Astrocyte (in vitro differentiated cells and primary cell): Measurements from ENCODE around the gene MFAP3L. TPM values are rescaled to one million over a fixed set of nuclear protein-coding genes. Genes with fewer than 3 reads are reported as not detected.

Source experiments
- DNase-seq: peaks from one replicate; pipeline ENCODE4 v3.0.0-alpha.2; 2010; ENCODE audit warnings: low read depth
- FAIRE-seq: peaks from 2 replicates; lab custom pipeline; 2011; peaks lifted over from hg19 to GRCh38; lab: Jason Lieb, UNC
- H2AFZ ChIP-seq: 2 replicates; pipeline ENCODE4 v1.6.0; 2012; ENCODE audit warnings: low read depth, low read length, inconsistent platforms
- H3K27ac ChIP-seq: 2 replicates; pipeline ENCODE4 v1.5.1; 2011; ENCODE audit warnings: low read depth, low read length, inconsistent platforms
- H3K27me3 ChIP-seq: 2 replicates; pipeline ENCODE4 v1.6.0; 2011; ENCODE audit warnings: low read length, inconsistent platforms; ENCODE audit not compliant: insufficient read depth
- H3K36me3 ChIP-seq: 2 replicates; pipeline ENCODE4 v1.5.1; 2011; ENCODE audit warnings: low read length, inconsistent platforms; ENCODE audit not compliant: insufficient read depth
- H3K4me1 ChIP-seq: 2 replicates; pipeline ENCODE4 v1.5.1; 2011; ENCODE audit warnings: low read length, inconsistent platforms; ENCODE audit not compliant: insufficient read depth
- H3K4me2 ChIP-seq: 2 replicates; pipeline ENCODE4 v1.6.0; 2012; ENCODE audit warnings: low read length, inconsistent platforms
- H3K4me3 ChIP-seq: 2 replicates; pipeline ENCODE4 v1.5.1; 2011; ENCODE audit warnings: low read depth, mild to moderate bottlenecking, low read length, inconsistent platforms; ENCODE audit not compliant: insufficient read depth
- H3K79me2 ChIP-seq: 2 replicates; pipeline ENCODE4 v1.6.0; 2012; ENCODE audit warnings: mild to moderate bottlenecking, low read length, inconsistent platforms; ENCODE audit not compliant: insufficient read depth
- H3K9ac ChIP-seq: 2 replicates; pipeline ENCODE4 v1.6.0; 2012; ENCODE audit warnings: mild to moderate bottlenecking, low read length, inconsistent platforms
- H3K9me3 ChIP-seq: 2 replicates; pipeline ENCODE4 v1.5.1; 2012; ENCODE audit warnings: low read depth, mild to moderate bottlenecking, low read length, inconsistent platforms; ENCODE audit not compliant: insufficient read depth
- H4K20me1 ChIP-seq: 2 replicates; pipeline ENCODE4 v1.6.0; 2012; ENCODE audit warnings: low read length, inconsistent platforms; ENCODE audit not compliant: insufficient read depth
- H3K27ac Mint-ChIP-seq: one replicate; pipeline ENCODE4 v1.8.0; 2021; ENCODE audit warnings: mild to moderate bottlenecking, mixed read lengths; ENCODE audit not compliant: unreplicated experiment
- H3K27me3 Mint-ChIP-seq: one replicate; pipeline ENCODE4 v1.8.0; 2021; ENCODE audit warnings: low read depth, mixed read lengths; ENCODE audit not compliant: unreplicated experiment
- H3K36me3 Mint-ChIP-seq: one replicate; pipeline ENCODE4 v1.8.0; 2021; ENCODE audit warnings: low read depth, mixed read lengths; ENCODE audit not compliant: unreplicated experiment
- H3K4me1 Mint-ChIP-seq: one replicate; pipeline ENCODE4 v1.8.0; 2021; ENCODE audit warnings: low read depth, mixed read lengths; ENCODE audit not compliant: unreplicated experiment
- H3K4me3 Mint-ChIP-seq: one replicate; pipeline ENCODE4 v1.8.0; 2021; ENCODE audit warnings: mild to moderate bottlenecking, moderate library complexity, mixed read lengths; ENCODE audit not compliant: unreplicated experiment
- H3K9me3 Mint-ChIP-seq: one replicate; pipeline ENCODE4 v1.8.0; 2021; ENCODE audit warnings: mild to moderate bottlenecking, mixed read lengths; ENCODE audit not compliant: unreplicated experiment
- EZH2 ChIP-seq: IDR thresholded peaks from 2 replicates; pipeline ENCODE4 v1.6.1; 2012; ENCODE audit warnings: mild to moderate bottlenecking, low read length, inconsistent platforms; ENCODE audit not compliant: insufficient read depth
- total RNA-seq: library from RNA; stranded (reverse); gene quantifications from 2 replicates; pipeline ENCODE4 v1.2.1, GENCODE V29; 2021
- TF ChIP-seq, protein P1 (sequence below): IDR thresholded peaks from 2 replicates; pipeline ENCODE4 v1.5.1; 2011; ENCODE audit warnings: low read depth, mild to moderate bottlenecking, inconsistent platforms, low read length, moderate library complexity; ENCODE audit not compliant: insufficient read depth

The MFAP3L gene
- total RNA-seq, 1 donor from 2014 or later = 30.2 TPM

DNA sequence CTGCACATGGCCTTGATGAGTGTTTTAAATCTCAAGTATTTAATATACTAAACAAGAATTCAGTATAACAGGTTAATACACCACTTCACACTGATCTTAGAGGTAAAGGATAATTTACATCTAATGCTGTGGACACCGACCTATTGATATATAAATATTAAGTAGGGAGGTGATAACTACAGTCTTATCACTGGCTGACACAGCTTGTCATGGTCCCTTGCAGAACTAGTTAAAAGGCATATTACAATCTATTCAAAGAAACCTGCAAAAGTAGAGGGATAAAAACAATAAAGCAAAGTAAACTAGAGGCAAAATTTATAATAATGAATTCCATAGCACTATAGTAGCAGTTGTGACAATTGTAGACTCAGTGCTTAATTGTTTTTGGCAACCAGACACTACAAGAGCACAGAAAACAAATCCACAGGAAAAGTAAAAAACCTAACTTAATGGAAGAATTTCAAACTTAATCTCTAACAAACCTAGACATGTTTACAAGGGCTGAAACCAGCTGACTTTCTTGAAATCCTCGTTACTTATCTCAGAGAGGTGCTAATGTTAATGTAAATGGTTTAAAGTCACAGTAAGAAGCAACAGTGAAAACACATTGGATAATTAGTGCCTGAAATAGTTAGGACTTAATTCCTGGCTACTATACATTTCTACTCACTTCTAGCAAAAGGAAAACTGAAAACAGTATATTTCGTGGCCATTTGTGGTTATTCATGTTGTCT lies 25.0 kb downstream of the MFAP3L start:
- Histone ChIP-seq H3K36me3 (no peaks in the 10 kb centered on the region), H3K9ac (no peak overlapping the region), H3K27ac (no peak overlapping the region), H3K4me3 (no peak overlapping the region), H3K79me2 (no peaks in the 10 kb centered on the region), H2AFZ (no peak overlapping the region), H3K4me2 (no peak overlapping the region), H3K27me3 (no peaks in the 10 kb centered on the region), H3K9me3 (no peaks in the 10 kb centered on the region), H4K20me1 (no peaks in the 10 kb centered on the region), H3K4me1 (peaks cover 12% of the 10 kb centered on the region)
- Mint-ChIP-seq H3K4me1 (peaks cover 28% of the 10 kb centered on the region), H3K27me3 (no peaks in the 10 kb centered on the region), H3K27ac (no peak overlapping the region), H3K36me3 (peaks cover 7% of the 10 kb centered on the region), H3K4me3 (no peak overlapping the region), H3K9me3 (peaks cover 2% of the 10 kb centered on the region)
- FAIRE-seq (no peak), DNase-seq (no peak)
- no peak for TF ChIP-seq EZH2
- TF ChIP-seq, protein P1, sequence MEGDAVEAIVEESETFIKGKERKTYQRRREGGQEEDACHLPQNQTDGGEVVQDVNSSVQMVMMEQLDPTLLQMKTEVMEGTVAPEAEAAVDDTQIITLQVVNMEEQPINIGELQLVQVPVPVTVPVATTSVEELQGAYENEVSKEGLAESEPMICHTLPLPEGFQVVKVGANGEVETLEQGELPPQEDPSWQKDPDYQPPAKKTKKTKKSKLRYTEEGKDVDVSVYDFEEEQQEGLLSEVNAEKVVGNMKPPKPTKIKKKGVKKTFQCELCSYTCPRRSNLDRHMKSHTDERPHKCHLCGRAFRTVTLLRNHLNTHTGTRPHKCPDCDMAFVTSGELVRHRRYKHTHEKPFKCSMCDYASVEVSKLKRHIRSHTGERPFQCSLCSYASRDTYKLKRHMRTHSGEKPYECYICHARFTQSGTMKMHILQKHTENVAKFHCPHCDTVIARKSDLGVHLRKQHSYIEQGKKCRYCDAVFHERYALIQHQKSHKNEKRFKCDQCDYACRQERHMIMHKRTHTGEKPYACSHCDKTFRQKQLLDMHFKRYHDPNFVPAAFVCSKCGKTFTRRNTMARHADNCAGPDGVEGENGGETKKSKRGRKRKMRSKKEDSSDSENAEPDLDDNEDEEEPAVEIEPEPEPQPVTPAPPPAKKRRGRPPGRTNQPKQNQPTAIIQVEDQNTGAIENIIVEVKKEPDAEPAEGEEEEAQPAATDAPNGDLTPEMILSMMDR = no peak

DNA sequence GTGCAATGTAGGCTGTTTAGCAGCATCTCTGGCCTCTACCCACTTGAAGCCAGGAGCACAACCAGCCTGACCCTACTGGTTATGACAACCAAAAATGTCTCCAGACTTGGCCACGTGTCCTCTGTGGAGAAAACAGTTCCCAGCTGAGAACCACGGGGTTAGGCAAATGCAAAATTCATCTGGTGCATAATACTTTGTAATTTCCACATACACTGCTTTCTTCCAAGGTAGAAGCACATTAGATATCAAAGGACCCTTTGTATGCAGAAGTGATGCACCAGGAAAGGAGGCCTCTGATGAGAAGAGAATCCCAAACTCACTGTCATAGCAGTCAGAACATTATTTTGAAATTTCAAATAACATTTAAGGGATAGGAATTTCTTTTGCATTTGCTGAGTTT lies 26.3 kb downstream of the MFAP3L start:
- H3K27me3 ChIP-seq = no peaks in the 10 kb centered on the region
- TF ChIP-seq EZH2 = no peak
- TF ChIP-seq, protein P1 = no peak
- FAIRE-seq (no peak), DNase-seq (no peak)
- Mint-ChIP-seq H3K27me3 (no peaks in the 10 kb centered on the region), H3K4me1 (peaks cover 19% of the 10 kb centered on the region), H3K36me3 (peaks cover 7% of the 10 kb centered on the region), H3K27ac (no peak overlapping the region), H3K4me3 (no peak overlapping the region), H3K9me3 (peaks cover 3% of the 10 kb centered on the region)
- peaks cover 3% of the 10 kb centered on the region for H3K4me1 ChIP-seq
- H3K9me3 ChIP-seq = no peaks in the 10 kb centered on the region
- H3K27ac ChIP-seq = no peak overlapping the region
- no peaks in the 10 kb centered on the region for H3K36me3 ChIP-seq
- H3K4me2 ChIP-seq = no peak overlapping the region
- no peaks in the 10 kb centered on the region for H4K20me1 ChIP-seq
- H3K4me3 ChIP-seq = no peak overlapping the region
- H3K9ac ChIP-seq = no peak overlapping the region
- no peaks in the 10 kb centered on the region for H3K79me2 ChIP-seq
- no peak overlapping the region for H2AFZ ChIP-seq

DNA sequence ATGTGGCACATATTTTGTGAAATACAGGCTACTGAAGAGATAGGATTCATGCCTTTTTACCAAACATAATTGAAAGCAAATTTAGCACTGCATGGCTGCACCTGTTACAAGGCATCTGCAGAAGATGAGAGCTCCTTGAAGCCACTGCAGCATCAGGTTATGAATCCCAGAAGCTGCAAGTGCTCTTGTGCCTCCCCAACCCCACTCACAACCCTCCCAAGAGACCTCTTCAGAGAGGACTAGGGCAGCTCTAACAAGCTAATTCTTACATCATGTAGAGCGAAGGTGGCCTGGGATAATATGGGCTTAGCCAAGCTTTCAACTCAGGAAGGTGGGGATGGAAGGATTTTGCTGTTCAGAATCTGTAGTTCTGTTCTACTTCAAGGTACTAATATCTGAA lies 27.2 kb downstream of the MFAP3L start:
- Histone ChIP-seq H3K27me3 (no peaks in the 10 kb centered on the region), H3K4me2 (no peak overlapping the region), H3K4me1 (no peaks in the 10 kb centered on the region), H3K79me2 (no peaks in the 10 kb centered on the region), H2AFZ (no peak overlapping the region), H3K27ac (no peak overlapping the region), H3K36me3 (no peaks in the 10 kb centered on the region), H3K9me3 (no peaks in the 10 kb centered on the region), H4K20me1 (no peaks in the 10 kb centered on the region), H3K4me3 (no peak overlapping the region), H3K9ac (no peak overlapping the region)
- DNase-seq (no peak), FAIRE-seq (no peak)
- H3K4me1 Mint-ChIP-seq = peaks cover 11% of the 10 kb centered on the region
- no peaks in the 10 kb centered on the region for H3K27me3 Mint-ChIP-seq
- no peak overlapping the region for H3K4me3 Mint-ChIP-seq
- no peak for TF ChIP-seq EZH2
- TF ChIP-seq, protein P1 = no peak
- H3K9me3 Mint-ChIP-seq = peaks cover 3% of the 10 kb centered on the region
- peaks cover 7% of the 10 kb centered on the region for H3K36me3 Mint-ChIP-seq
- H3K27ac Mint-ChIP-seq = no peak overlapping the region
